Heart left ventricle (tissue), 13 donors: Measurements from ENCODE around the gene MRLN.

Source experiments
- POLR2A ChIP-seq, 2 donors: fragments of 450-650 bp; IDR thresholded peaks; one replicate each; pipeline ENCODE4 v1.6.1; 2017; ENCODE audit warnings: antibody characterized with exemption in 2 of 2, mild to moderate bottlenecking in 2 of 2, moderate library complexity in 2 of 2
- TF ChIP-seq, protein P1 (sequence below), 12 donors: fragments of 200-600 bp; sonication (generic) in 4 of 12; IDR thresholded peaks; one replicate each; pipeline versions ENCODE4 v1.5.0 to v1.8.0; 2018 to 2022; ENCODE audit warnings: antibody characterized with exemption in 12 of 12, mild to moderate bottlenecking in 5 of 12
- donor health status: ischemic (EF 13 %, LVEDD 7.1; RV severe dilation, severe dysfunction).
- donor health status: DM: no; HTN: yes; CAD: no.
- donor health status: DM: no; HTN: no; CAD: no.
- donor health status: ischemic (EF 25% LVEDD 6.9; RV normal size, moderate dysfunction).
- donor health status: ischemic (EF 25% LVEDD 5.7; RV mildly dilated, moderate dysfunction).
- donor health status: ischemic (EF 35%, LVEDD 5.7; RV mildly dilated, moderate dysfunction).
- donor health status: nonischemic (EF 11% LVEDD 7.7; RV severe dilation, severe dysfunction).
- donor health status: DM: yes; HTN: yes; CAD: no.
- donor health status: PGD.
- donor health status: ischemic (EF 29% LVEDD 5.4; RV normal size, mild dysfunction).
- donor health status: nonischemic (EF 23%, LVEDD 6.1; RV moderate dilation, normal function).

DNA sequence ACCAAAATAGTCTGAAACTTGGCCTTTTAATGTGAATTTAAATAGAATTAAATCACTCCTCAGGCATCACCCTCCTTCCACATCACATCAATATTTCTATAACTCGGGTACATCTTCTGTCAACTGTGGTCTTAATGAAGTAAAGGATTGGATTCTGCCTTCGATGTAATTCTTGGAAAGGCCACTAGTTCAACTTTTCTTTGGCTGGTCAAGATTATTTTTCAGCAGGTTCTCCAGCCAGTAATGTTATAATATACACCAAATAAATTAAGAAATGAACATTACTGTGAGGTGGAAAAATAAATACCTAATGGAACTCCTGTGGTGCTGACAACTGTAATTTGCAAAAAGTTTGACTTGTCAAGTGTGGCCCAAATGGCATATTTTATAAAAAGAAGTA, 33.9 kb downstream of the MRLN start:
- TF ChIP-seq, protein P1, sequence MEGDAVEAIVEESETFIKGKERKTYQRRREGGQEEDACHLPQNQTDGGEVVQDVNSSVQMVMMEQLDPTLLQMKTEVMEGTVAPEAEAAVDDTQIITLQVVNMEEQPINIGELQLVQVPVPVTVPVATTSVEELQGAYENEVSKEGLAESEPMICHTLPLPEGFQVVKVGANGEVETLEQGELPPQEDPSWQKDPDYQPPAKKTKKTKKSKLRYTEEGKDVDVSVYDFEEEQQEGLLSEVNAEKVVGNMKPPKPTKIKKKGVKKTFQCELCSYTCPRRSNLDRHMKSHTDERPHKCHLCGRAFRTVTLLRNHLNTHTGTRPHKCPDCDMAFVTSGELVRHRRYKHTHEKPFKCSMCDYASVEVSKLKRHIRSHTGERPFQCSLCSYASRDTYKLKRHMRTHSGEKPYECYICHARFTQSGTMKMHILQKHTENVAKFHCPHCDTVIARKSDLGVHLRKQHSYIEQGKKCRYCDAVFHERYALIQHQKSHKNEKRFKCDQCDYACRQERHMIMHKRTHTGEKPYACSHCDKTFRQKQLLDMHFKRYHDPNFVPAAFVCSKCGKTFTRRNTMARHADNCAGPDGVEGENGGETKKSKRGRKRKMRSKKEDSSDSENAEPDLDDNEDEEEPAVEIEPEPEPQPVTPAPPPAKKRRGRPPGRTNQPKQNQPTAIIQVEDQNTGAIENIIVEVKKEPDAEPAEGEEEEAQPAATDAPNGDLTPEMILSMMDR (IDR thresholded peaks at IDR 0.05), result peak in 3 of 12 donors; percentile 6 to 28 (median 20)
- no peak for TF ChIP-seq POLR2A (IDR thresholded peaks at IDR 0.05)
